ENCODE measurements around the gene SAMD8. TPM values are rescaled to one million over a fixed set of nuclear protein-coding genes. Genes with fewer than 3 reads are reported as not detected.

SAMD8 gene
- total and polyA plus RNA-seq, 2 donors (not counting 1 experiment from before 2014, with no cell fraction given): 15.9 to 35.7 TPM

DNA sequence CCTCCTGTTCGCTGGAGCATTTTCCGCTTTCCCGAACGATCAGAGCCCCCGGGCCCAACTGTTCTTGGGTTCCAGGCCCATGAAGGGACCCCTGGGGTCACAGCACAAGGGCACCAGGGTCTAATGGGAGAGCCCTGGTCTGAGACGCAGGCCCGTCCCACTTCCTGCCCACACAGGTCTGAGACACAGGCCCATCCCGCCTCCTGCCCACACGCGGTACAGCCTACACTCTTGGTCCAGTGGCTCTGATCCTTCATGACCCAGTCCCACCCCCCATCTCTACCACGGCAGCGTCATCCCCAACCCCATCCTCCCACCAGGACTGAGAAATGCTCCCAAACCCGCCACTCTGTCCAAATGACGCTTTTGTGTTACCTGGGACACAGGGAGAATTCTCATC, 38.7 kb upstream of the SAMD8 start:
- no peaks in the 10 kb centered on the region for H3K4me1 Mint-ChIP-seq
- DNase-seq (no peak), ATAC-seq (ENCODE audit: low read depth) (no peak)
- CTCF ChIA-PET: no interaction called here
- Histone ChIP-seq H3K4me2 (replicated peaks; ENCODE audit: low read depth, low read length, poor library complexity, severe bottlenecking) (no peak overlapping the region), H3K9me3 (ENCODE audit: control extremely low read depth in 1 of 3, control insufficient read depth in 2 of 3, insufficient read depth in 1 of 3, low read length in 2 of 3) (no peaks in the 10 kb centered on the region), H3K9ac (ENCODE audit: low read length) (no peak overlapping the region), H3K79me2 (ENCODE audit: control insufficient read depth, insufficient read depth, low read length) (no peaks in the 10 kb centered on the region), H3K4me3 (ENCODE audit: control extremely low read depth in 1 of 5, extremely low read depth in 1 of 5, insufficient read depth in 1 of 5, low read depth in 2 of 5, low read length in 4 of 5) (no peak overlapping the region), H3K4me1 (ENCODE audit: control insufficient read depth in 2 of 2, insufficient read depth in 2 of 2, low read length in 2 of 2) (no peaks in the 10 kb centered on the region), H3K27ac (ENCODE audit: low read length in 2 of 2) (no peak overlapping the region), H3K27me3 (replicated peaks in 1 of 4; ENCODE audit: control extremely low read depth in 1 of 4, control insufficient read depth in 3 of 4, insufficient read depth in 4 of 4, low read length in 3 of 4) (no peaks in the 10 kb centered on the region), H4K20me1 (ENCODE audit: control insufficient read depth, insufficient read depth, low read length, poor library complexity, severe bottlenecking) (no peaks in the 10 kb centered on the region), H3K36me3 (replicated peaks in 1 of 2; ENCODE audit: control extremely low read depth in 1 of 2, control insufficient read depth in 1 of 2, extremely low read depth in 1 of 2, insufficient read depth in 2 of 2, low read length in 1 of 2) (no peaks in the 10 kb centered on the region), H2AFZ (ENCODE audit: insufficient read depth, low read depth, low read length, poor library complexity, severe bottlenecking) (no peak overlapping the region)
- TF ChIP-seq CTCF (IDR thresholded peaks at IDR 0.05): no peak
- no peak for TF ChIP-seq EZH2 (IDR thresholded peaks at IDR 0.05; ENCODE audit: borderline replicate concordance, insufficient read depth, low read depth, low read length, poor library complexity, severe bottlenecking)
- H3K27ac Mint-ChIP-seq: no peak overlapping the region
- intact Hi-C loops (cut with micrococcal nuclease): no loop called here
- 74% methylated on average over 13 of the region's 14 CpGs for WGBS (ENCODE audit: insufficient coverage)
- H3K27me3 Mint-ChIP-seq: no peaks in the 10 kb centered on the region
- POLR2A ChIA-PET: interaction anchor here (0.7 kb wide), 1 partner anchor 54 kb away, joined by 3 read pairs; no protein-coding TSS in a partner anchor
- no peak overlapping the region for H3K4me3 Mint-ChIP-seq
- no peaks in the 10 kb centered on the region for H3K9me3 Mint-ChIP-seq (ENCODE audit: insufficient read depth)

DNA sequence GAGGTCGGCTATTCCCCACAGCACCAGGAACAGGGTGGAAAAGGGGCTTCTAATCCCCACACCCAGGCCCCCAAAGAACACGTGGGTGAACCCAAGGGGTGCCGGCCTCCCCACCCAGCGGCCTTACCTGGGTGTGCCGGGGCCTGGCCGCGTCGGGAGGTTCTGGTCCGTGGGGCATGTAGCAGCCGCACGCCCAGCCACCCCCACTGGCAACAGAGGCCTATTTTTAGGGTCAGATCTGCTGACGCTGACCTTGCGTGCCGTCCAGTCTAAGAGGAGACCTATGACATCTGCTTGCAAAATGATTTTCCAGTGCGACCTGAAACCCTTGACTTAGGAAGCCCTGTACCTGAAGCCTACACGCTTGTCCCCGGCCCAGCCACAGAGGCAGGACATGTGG, 38.0 kb upstream of the SAMD8 start:
- ATAC-seq (ENCODE audit: low read depth): no peak
- Mint-ChIP-seq H3K9me3 (ENCODE audit: insufficient read depth) (no peaks in the 10 kb centered on the region), H3K27me3 (no peaks in the 10 kb centered on the region), H3K4me3 (no peak overlapping the region), H3K4me1 (no peaks in the 10 kb centered on the region), H3K27ac (no peak overlapping the region)
- Histone ChIP-seq H3K4me1 (ENCODE audit: control insufficient read depth in 2 of 2, insufficient read depth in 2 of 2, low read length in 2 of 2) (no peaks in the 10 kb centered on the region), H3K4me2 (replicated peaks; ENCODE audit: low read depth, low read length, poor library complexity, severe bottlenecking) (no peak overlapping the region), H4K20me1 (ENCODE audit: control insufficient read depth, insufficient read depth, low read length, poor library complexity, severe bottlenecking) (no peaks in the 10 kb centered on the region), H3K27ac (ENCODE audit: low read length in 2 of 2) (no peak overlapping the region), H3K79me2 (ENCODE audit: control insufficient read depth, insufficient read depth, low read length) (no peaks in the 10 kb centered on the region), H3K27me3 (replicated peaks in 1 of 4; ENCODE audit: control extremely low read depth in 1 of 4, control insufficient read depth in 3 of 4, insufficient read depth in 4 of 4, low read length in 3 of 4) (no peaks in the 10 kb centered on the region), H3K9me3 (ENCODE audit: control extremely low read depth in 1 of 3, control insufficient read depth in 2 of 3, insufficient read depth in 1 of 3, low read length in 2 of 3) (no peaks in the 10 kb centered on the region), H2AFZ (ENCODE audit: insufficient read depth, low read depth, low read length, poor library complexity, severe bottlenecking) (no peak overlapping the region), H3K4me3 (ENCODE audit: control extremely low read depth in 1 of 5, extremely low read depth in 1 of 5, insufficient read depth in 1 of 5, low read depth in 2 of 5, low read length in 4 of 5) (no peak overlapping the region), H3K36me3 (replicated peaks in 1 of 2; ENCODE audit: control extremely low read depth in 1 of 2, control insufficient read depth in 1 of 2, extremely low read depth in 1 of 2, insufficient read depth in 2 of 2, low read length in 1 of 2) (no peaks in the 10 kb centered on the region), H3K9ac (ENCODE audit: low read length) (no peak overlapping the region)
- 96% methylated on average over 17 of the region's 17 CpGs for WGBS (ENCODE audit: insufficient coverage)
- intact Hi-C loops (cut with micrococcal nuclease): no loop called here
- ChIA-PET CTCF (interaction anchor here (1.0 kb wide), 1 partner anchor 25 kb away, joined by 3 read pairs; no protein-coding TSS in a partner anchor), POLR2A (interaction anchor here (0.7 kb wide), 1 partner anchor 53 kb away, joined by 3 read pairs; no protein-coding TSS in a partner anchor)
- DNase-seq: no peak
- TF ChIP-seq EZH2 (IDR thresholded peaks at IDR 0.05; ENCODE audit: borderline replicate concordance, insufficient read depth, low read depth, low read length, poor library complexity, severe bottlenecking) (no peak), CTCF (IDR thresholded peaks at IDR 0.05) (no peak)

Data from B cell (primary cell).